ENCODE measurements around the gene MORC2. TPM values are rescaled to one million over a fixed set of nuclear protein-coding genes. Genes with fewer than 3 reads are reported as not detected.

The MORC2 gene
- total and polyA plus RNA-seq, 9 of the 15 experiments (the other 6 are each of a cell fraction or from before 2014, with no cell fraction given): 3.3 to 34.7 (median 16.7) TPM

GRCh38 chr22:30941363-30941740 is 27.2 kb downstream of the MORC2 start (continued):
- TF ChIP-seq, protein P1, sequence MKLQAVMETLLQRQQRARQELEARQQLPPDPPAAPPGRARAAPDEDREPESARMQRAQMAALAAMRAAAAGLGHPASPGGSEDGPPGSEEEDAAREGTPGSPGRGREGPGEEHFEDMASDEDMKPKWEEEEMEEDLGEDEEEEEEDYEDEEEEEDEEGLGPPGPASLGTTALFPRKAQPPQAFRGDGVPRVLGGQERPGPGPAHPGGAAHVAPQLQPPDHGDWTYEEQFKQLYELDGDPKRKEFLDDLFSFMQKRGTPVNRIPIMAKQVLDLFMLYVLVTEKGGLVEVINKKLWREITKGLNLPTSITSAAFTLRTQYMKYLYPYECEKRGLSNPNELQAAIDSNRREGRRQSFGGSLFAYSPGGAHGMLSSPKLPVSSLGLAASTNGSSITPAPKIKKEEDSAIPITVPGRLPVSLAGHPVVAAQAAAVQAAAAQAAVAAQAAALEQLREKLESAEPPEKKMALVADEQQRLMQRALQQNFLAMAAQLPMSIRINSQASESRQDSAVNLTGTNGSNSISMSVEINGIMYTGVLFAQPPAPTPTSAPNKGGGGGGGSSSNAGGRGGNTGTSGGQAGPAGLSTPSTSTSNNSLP (IDR thresholded peaks at IDR 0.05; ENCODE audit: borderline replicate concordance, low read depth, low read length): no peak
- no peak for TF ChIP-seq U2AF2 (optimal IDR thresholded peaks at IDR 0.05; ENCODE audit: low read depth, low read length)
- TF ChIP-seq, protein P2, sequence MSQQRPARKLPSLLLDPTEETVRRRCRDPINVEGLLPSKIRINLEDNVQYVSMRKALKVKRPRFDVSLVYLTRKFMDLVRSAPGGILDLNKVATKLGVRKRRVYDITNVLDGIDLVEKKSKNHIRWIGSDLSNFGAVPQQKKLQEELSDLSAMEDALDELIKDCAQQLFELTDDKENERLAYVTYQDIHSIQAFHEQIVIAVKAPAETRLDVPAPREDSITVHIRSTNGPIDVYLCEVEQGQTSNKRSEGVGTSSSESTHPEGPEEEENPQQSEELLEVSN (IDR thresholded peaks at IDR 0.05; ENCODE audit: borderline replicate concordance in 1 of 2, extremely low read depth in 1 of 2, insufficient read depth in 1 of 2, insufficient read length in 1 of 2, low read depth in 1 of 2, low read length in 1 of 2, poor library complexity in 1 of 2, severe bottlenecking in 1 of 2): no peak
- TF ChIP-seq, protein P3, sequence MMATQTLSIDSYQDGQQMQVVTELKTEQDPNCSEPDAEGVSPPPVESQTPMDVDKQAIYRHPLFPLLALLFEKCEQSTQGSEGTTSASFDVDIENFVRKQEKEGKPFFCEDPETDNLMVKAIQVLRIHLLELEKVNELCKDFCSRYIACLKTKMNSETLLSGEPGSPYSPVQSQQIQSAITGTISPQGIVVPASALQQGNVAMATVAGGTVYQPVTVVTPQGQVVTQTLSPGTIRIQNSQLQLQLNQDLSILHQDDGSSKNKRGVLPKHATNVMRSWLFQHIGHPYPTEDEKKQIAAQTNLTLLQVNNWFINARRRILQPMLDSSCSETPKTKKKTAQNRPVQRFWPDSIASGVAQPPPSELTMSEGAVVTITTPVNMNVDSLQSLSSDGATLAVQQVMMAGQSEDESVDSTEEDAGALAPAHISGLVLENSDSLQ (IDR thresholded peaks at IDR 0.05): no peak

DNA sequence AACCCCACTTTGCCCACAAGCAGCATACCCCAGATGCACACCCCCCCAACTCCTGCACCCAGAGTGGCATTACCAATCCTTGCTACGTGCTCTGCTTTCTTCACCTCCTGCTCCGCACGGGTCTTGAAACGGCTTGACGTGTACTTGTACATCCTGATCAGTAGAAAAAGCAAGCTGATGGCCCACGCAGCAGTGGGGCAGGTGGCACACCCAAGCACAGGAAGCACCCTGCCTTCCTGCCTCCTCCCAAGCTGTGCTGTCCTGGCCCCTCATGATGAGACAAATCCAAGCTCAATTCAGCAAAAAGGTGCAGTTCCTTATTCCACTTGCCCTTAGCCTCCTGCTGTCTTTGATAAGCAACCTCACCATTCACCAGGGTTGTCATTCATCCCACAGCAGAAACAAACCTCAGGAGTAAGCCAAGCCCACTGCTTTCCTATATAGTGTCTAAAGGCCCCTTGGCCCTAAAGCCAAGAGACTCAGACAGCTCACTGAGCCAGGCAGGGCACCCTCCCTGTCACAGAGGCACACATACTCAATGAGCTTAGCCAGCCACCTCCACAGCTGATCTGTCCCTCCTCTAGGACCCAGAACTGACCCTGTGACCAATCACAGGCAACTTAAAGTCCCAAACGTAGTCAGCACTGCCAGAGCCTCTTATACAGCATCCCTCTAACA is 27.8 kb downstream of the MORC2 start:
- BruUV-seq (replicated peaks): no TSS peak
- H3K9ac ChIP-seq (ENCODE audit: insufficient read depth in 1 of 2, low read depth in 2 of 2, low read length in 2 of 2): no peak overlapping the region
- in situ Hi-C loops (cut with MboI): no loop called here
- WGBS (ENCODE audit: insufficient coverage, low coverage, missing lambda C conversion rate): 68% methylated on average over 2 of the region's 7 CpGs
- H3K27ac ChIP-seq (ENCODE audit: extremely low read depth, low read depth, low read length): no peak overlapping the region
- no peaks in the 10 kb centered on the region for H4K20me1 ChIP-seq (replicated peaks; ENCODE audit: control insufficient read depth, insufficient read depth, low read length)
- POLR2A ChIA-PET: no interaction called here
- H3K9me3 ChIP-seq (replicated peaks; ENCODE audit: control insufficient read depth, insufficient read depth, low read depth, low read length): no peaks in the 10 kb centered on the region
- peaks cover 93% of the 10 kb centered on the region; the same call in 2 of the 3 replicates for H3K36me3 ChIP-seq (ENCODE audit: control insufficient read depth, insufficient read depth, low read length)
- FAIRE-seq (no peak), DNase-seq (ENCODE audit: extremely low read depth in 1 of 4, low spot score in 3 of 4) (no peak), ATAC-seq (no peak)
- CTCF ChIA-PET (ENCODE audit: low intra/inter-chr PET ratio): no interaction called here
- H3K4me2 ChIP-seq (ENCODE audit: insufficient read depth, low read length): no peak overlapping the region
- peaks cover 3% of the 10 kb centered on the region for H3K9me1 ChIP-seq (ENCODE audit: control insufficient read depth, insufficient read depth, low read length)
- no peaks in the 10 kb centered on the region for H3K27me3 ChIP-seq (ENCODE audit: control insufficient read depth in 2 of 2, insufficient read depth in 2 of 2, low read length in 2 of 2)
- H3K4me1 ChIP-seq (replicated peaks in 1 of 2; ENCODE audit: control insufficient read depth in 2 of 2, insufficient read depth in 2 of 2, low read length in 2 of 2): no peaks in the 10 kb centered on the region
- no peaks in the 10 kb centered on the region for H3K79me2 ChIP-seq (ENCODE audit: control insufficient read depth, insufficient read depth, low read length)
- H2AFZ ChIP-seq (ENCODE audit: low read depth, low read length): no peak overlapping the region
- H3K4me3 ChIP-seq: no peak overlapping the region
- intact Hi-C loops (cut with micrococcal nuclease): no loop called here
- TF ChIP-seq DPF2 (IDR thresholded peaks at IDR 0.05): no peak
- no peak for TF ChIP-seq ZNF23 (CRISPR knock-in tag; IDR thresholded peaks at IDR 0.05)
- TF ChIP-seq CSDE1 (IDR thresholded peaks at IDR 0.05): no peak
- TF ChIP-seq NR0B1 (IDR thresholded peaks at IDR 0.05; ENCODE audit: partially characterized antibody): no peak
- no peak for TF ChIP-seq PPARD (CRISPR knock-in tag; IDR thresholded peaks at IDR 0.05)
- no peak for TF ChIP-seq ZC3H11A (IDR thresholded peaks at IDR 0.05; ENCODE audit: low read depth, low read length)
- no peak for TF ChIP-seq YY1 (IDR thresholded peaks at IDR 0.05; ENCODE audit: borderline replicate concordance in 1 of 3, control insufficient read depth in 1 of 3, extremely low read depth in 1 of 3, insufficient read depth in 3 of 3, insufficient read length in 1 of 3, insufficient replicate concordance in 2 of 3, low read depth in 1 of 3, low read length in 2 of 3)
- TF ChIP-seq, protein P4, sequence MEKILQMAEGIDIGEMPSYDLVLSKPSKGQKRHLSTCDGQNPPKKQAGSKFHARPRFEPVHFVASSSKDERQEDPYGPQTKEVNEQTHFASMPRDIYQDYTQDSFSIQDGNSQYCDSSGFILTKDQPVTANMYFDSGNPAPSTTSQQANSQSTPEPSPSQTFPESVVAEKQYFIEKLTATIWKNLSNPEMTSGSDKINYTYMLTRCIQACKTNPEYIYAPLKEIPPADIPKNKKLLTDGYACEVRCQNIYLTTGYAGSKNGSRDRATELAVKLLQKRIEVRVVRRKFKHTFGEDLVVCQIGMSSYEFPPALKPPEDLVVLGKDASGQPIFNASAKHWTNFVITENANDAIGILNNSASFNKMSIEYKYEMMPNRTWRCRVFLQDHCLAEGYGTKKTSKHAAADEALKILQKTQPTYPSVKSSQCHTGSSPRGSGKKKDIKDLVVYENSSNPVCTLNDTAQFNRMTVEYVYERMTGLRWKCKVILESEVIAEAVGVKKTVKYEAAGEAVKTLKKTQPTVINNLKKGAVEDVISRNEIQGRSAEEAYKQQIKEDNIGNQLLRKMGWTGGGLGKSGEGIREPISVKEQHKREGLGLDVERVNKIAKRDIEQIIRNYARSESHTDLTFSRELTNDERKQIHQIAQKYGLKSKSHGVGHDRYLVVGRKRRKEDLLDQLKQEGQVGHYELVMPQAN (IDR thresholded peaks at IDR 0.05; ENCODE audit: borderline replicate concordance): no peak

Data from K562 (cell line).